GM21786 (cell line): Measurements from ENCODE around the gene TICRR.

Experiments
- ATAC-seq: cut with Tn5 transposase; IDR thresholded peaks from one replicate; pipeline ENCODE4 v1.9.1; 2021; ENCODE audit not compliant: unreplicated experiment

The TICRR gene

GRCh38 chr15:89672221-89673164 is 97.2 kb downstream of the TICRR start:
- no peak for ATAC-seq

- ATAC-seq: no peak
Measured at GRCh38 chr15:89673165-89673512, 97.9 kb downstream of the TICRR start.

- no peak for ATAC-seq
Measured at GRCh38 chr15:89674526-89674925, 99.3 kb downstream of the TICRR start.

- no peak for ATAC-seq
Measured at GRCh38 chr15:89675606-89676005, 100.3 kb downstream of the TICRR start.

GRCh38 chr15:89677381-89677780 is 102.1 kb downstream of the TICRR start:
- no peak for ATAC-seq
